Spleen (tissue), 11 donors: ENCODE data around the gene LCP1. TPM values are rescaled to one million over a fixed set of nuclear protein-coding genes. Genes with fewer than 3 reads are reported as not detected.

Source experiments
- DNase-seq: peaks from one replicate; pipeline ENCODE4 v3.0.0-alpha.2; 2020
- H3K27ac ChIP-seq, 8 donors: fragments of 200-600 bp; sonication (generic) in 7 of 8; 1 replicate in 4 of 8; 2 replicates in 4 of 8; pipeline versions ENCODE4 v1.5.0 to v1.8.0; 2016 to 2021; ENCODE audit warnings: inconsistent platforms in 4 of 8, mild to moderate bottlenecking in 4 of 8, moderate library complexity in 1 of 8
- H3K27me3 ChIP-seq, 7 donors: fragments of 200-600 bp; sonication (generic) in 6 of 7; replicated peaks in 1 of 7; 1 replicate in 4 of 7; 2 replicates in 3 of 7; pipeline versions ENCODE4 v1.5.0 to v1.8.0; 2016 to 2021; ENCODE audit warnings: inconsistent platforms in 3 of 7, mild to moderate bottlenecking in 1 of 7
- H3K36me3 ChIP-seq, 6 donors: fragments of 200-600 bp; sonication (generic) in 5 of 6; 1 replicate in 4 of 6; 2 replicates in 2 of 6; pipeline versions ENCODE4 v1.5.0 to v1.8.0; 2016 to 2021; ENCODE audit warnings: inconsistent platforms in 2 of 6
- H3K4me1 ChIP-seq, 6 donors: fragments of 200-600 bp; sonication (generic) in 5 of 6; 1 replicate in 3 of 6; 2 replicates in 3 of 6; pipeline versions ENCODE4 v1.5.0 to v1.8.0; 2016 to 2021; ENCODE audit warnings: inconsistent platforms in 3 of 6
- H3K4me3 ChIP-seq, 8 donors: fragments of 200-600 bp; sonication (generic) in 7 of 8; 1 replicate in 4 of 8; 2 replicates in 4 of 8; pipeline versions ENCODE4 v1.5.0 to v1.8.0; 2016 to 2021; ENCODE audit warnings: inconsistent platforms in 4 of 8, mild to moderate bottlenecking in 4 of 8, moderate library complexity in 2 of 8
- H3K9me3 ChIP-seq, 8 donors: fragments of 200-600 bp; sonication (generic) in 7 of 8; 1 replicate in 4 of 8; 2 replicates in 4 of 8; pipeline versions ENCODE4 v1.5.0 to v1.8.0; 2016 to 2021; ENCODE audit warnings: inconsistent platforms in 4 of 8
- POLR2A ChIP-seq, 3 donors: fragments of 450-650 bp; IDR thresholded peaks; one replicate each; pipeline ENCODE4 v1.5.1; 2017; ENCODE audit warnings: antibody characterized with exemption in 3 of 3, mild to moderate bottlenecking in 1 of 3
- POLR2AphosphoS5 ChIP-seq, 3 donors: sonication (generic); formaldehyde crosslinking; IDR thresholded peaks; one replicate each; pipeline ENCODE4 v1.5.1; 2017; ENCODE audit warnings: antibody characterized with exemption in 3 of 3
- WGBS, 5 donors: extraction: QIAGEN DNeasy Blood & Tissue Kit in 3 of 5; methylation state at CpG; one replicate each; pipeline versions ENCODE4 v1.1.5 to v1.1.7; 2013 to 2018; 5-methylcytosine and 5-hydroxymethylcytosine counted together
- intact Hi-C: fragments of 100-400 bp; cut with DNase I; formaldehyde crosslinking; loops from one replicate; pipeline ENCODE4 v1.15.0; 2023; ENCODE audit warnings: low total_unique reads
- polyA plus RNA-seq, 3 donors: library from polyadenylated mRNA; stranded (reverse); fragments of 200-250 nt; gene quantifications; one replicate each; pipeline ENCODE4 v1.2.1, GENCODE V29; 2013
- total RNA-seq, 7 donors: library from RNA; depleted of rRNA in 3 of 7; stranded (reverse); fragments of >200 nt in 3 of 7; fragmentation: NEBNext Ultra II Directional in 4 of 7; extraction: Animal tissue kit (Norgen Biotek cat#: 25700) in 4 of 7; gene quantifications; one replicate each; pipeline versions ENCODE4 v1.1.0 to v1.2.1, GENCODE V29; 2016 to 2021
- TF ChIP-seq, protein P1 (sequence below), 11 experiments: fragments of 200-600 bp in 7 of 11; fragments of 450-650 bp in 4 of 11; sonication (generic) in 4 of 11; IDR thresholded peaks in 8 of 11; conservative IDR thresholded peaks in 3 of 11; 1 replicate in 7 of 11; 2 replicates in 4 of 11; pipeline versions ENCODE4 v1.4.0 to v1.8.0; 2016 to 2021; ENCODE audit warnings: antibody characterized with exemption in 11 of 11, inconsistent platforms in 4 of 11, mild to moderate bottlenecking in 1 of 11
- donor health status: healthy with polysubstance abuse.
- donor health status: DM: no; HTN: no; CAD: no; lungs with moderate emphysema.
- donor health status: DM: no; HTN: no; CAD: no.
- donor health status: Bipolar disorder and iron deficiency.
- donor health status: healthy.
- donor health status: DM: no; HTN: no; CAD: no.
- donor health status: DM: yes; HTN: yes; CAD: no.

LCP1 gene
- total and polyA plus RNA-seq, 10 donors, result 155 to 968 (median 572) TPM

DNA sequence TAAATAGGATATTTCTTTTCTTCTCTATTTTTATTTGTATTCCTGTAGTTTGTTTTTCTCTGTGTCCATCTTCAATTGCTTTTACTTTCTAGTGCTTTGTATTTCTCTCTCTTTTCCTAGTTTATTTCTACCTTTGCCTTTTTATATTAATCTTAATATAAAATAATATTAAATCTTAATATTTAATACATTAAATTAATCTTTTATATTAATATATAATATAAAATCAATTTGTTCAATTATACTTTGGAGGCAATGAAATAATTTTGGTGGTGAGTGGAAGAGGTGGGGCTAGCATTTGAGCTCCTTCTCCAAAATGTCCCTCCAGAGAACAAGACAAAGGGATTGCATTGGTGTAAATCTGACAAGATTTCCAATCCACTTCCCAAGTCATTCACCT lies 70.8 kb downstream of the LCP1 start:
- intact Hi-C loops, result no loop called here
- H3K9me3 ChIP-seq, result no peaks in the 10 kb centered on the region
- DNase-seq, result no peak

DNA sequence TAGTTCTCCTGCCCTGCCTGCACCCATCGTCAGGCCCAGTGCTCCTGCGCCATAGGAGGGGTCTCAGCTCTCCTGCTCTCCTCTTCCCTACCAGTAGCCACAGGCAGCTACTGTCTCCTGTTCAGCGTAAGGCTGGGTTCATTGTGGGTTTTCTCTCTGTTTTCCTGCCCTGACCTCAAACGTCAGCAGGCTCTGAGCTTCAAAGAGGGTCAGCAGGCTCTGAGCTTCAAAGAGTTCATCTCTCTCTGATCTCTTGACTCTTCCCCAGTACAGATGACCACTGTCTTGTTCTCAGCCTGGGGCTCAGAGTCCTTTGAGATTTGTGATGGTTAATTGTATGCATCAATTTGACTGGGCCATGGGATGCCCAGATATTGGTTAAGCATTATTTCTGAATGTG lies 72.5 kb downstream of the LCP1 start:
- H3K36me3 ChIP-seq, result no peaks in the 10 kb centered on the region
- no peak for DNase-seq
- no peak overlapping the region for H3K27ac ChIP-seq
- 47 to 72% (median 64%) methylated on average over 4 of the region's 4 CpGs for WGBS, 5 donors
- peaks cover 0 to 10% (median 0%) of the 10 kb centered on the region in 6 donors for H3K4me1 ChIP-seq
- intact Hi-C loops, result no loop called here
- TF ChIP-seq, protein P1, sequence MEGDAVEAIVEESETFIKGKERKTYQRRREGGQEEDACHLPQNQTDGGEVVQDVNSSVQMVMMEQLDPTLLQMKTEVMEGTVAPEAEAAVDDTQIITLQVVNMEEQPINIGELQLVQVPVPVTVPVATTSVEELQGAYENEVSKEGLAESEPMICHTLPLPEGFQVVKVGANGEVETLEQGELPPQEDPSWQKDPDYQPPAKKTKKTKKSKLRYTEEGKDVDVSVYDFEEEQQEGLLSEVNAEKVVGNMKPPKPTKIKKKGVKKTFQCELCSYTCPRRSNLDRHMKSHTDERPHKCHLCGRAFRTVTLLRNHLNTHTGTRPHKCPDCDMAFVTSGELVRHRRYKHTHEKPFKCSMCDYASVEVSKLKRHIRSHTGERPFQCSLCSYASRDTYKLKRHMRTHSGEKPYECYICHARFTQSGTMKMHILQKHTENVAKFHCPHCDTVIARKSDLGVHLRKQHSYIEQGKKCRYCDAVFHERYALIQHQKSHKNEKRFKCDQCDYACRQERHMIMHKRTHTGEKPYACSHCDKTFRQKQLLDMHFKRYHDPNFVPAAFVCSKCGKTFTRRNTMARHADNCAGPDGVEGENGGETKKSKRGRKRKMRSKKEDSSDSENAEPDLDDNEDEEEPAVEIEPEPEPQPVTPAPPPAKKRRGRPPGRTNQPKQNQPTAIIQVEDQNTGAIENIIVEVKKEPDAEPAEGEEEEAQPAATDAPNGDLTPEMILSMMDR (IDR thresholded peaks at IDR 0.05 in 8 of 11, conservative IDR thresholded peaks at IDR 0.05 in 3 of 11), result no peak
- peaks cover 0 to 8% (median 0%) of the 10 kb centered on the region in 7 donors for H3K27me3 ChIP-seq
- no peak overlapping the region for H3K4me3 ChIP-seq
- H3K9me3 ChIP-seq, result no peaks in the 10 kb centered on the region

More for the DNA sequence above, 70.8 kb downstream of the LCP1 start:
- H3K36me3 ChIP-seq, result no peaks in the 10 kb centered on the region
- no peak overlapping the region for H3K4me3 ChIP-seq
- no peak overlapping the region for H3K27ac ChIP-seq
- H3K27me3 ChIP-seq, result peaks cover 0 to 8% (median 0%) of the 10 kb centered on the region in 7 donors
- TF ChIP-seq, protein P1 (IDR thresholded peaks at IDR 0.05 in 8 of 11, conservative IDR thresholded peaks at IDR 0.05 in 3 of 11), result no peak
- TF ChIP-seq POLR2AphosphoS5 (IDR thresholded peaks at IDR 0.05) (no peak), POLR2A (IDR thresholded peaks at IDR 0.05) (no peak)
- peaks cover 0 to 10% (median 0%) of the 10 kb centered on the region in 6 donors for H3K4me1 ChIP-seq

GRCh38 chr13:46106839-46107371 lies 75.1 kb downstream of the LCP1 start:
- Histone ChIP-seq H3K4me1 (peaks cover 0 to 13% (median 3%) of the 10 kb centered on the region in 6 donors), H3K27ac (no peak overlapping the region), H3K9me3 (no peaks in the 10 kb centered on the region), H3K4me3 (peak overlapping the region in 1 of 8 donors; percentile 16), H3K27me3 (peaks cover 0 to 6% (median 0%) of the 10 kb centered on the region in 7 donors), H3K36me3 (no peaks in the 10 kb centered on the region)
- 22 to 36% (median 28%) methylated on average over 4 of the region's 4 CpGs for WGBS, 5 donors
- intact Hi-C loops, result no loop called here
- DNase-seq, result no peak
- TF ChIP-seq POLR2AphosphoS5 (IDR thresholded peaks at IDR 0.05) (no peak), POLR2A (IDR thresholded peaks at IDR 0.05) (no peak)
- TF ChIP-seq, protein P1 (IDR thresholded peaks at IDR 0.05 in 8 of 11, conservative IDR thresholded peaks at IDR 0.05 in 3 of 11), result no peak

GRCh38 chr13:46104868-46105267 lies 77.1 kb downstream of the LCP1 start, which contains the start of gene CPB2:
Gene CPB2 (minus strand): TSS chr13:46105033. CDS start chr13:46105009, 24 bp downstream.
- TF ChIP-seq POLR2A (IDR thresholded peaks at IDR 0.05), result no peak
- TF ChIP-seq POLR2AphosphoS5 (IDR thresholded peaks at IDR 0.05), result no peak
- TF ChIP-seq, protein P1 (IDR thresholded peaks at IDR 0.05 in 8 of 11, conservative IDR thresholded peaks at IDR 0.05 in 3 of 11), result no peak
- intact Hi-C loops, result no loop called here
- 85 to 95% (median 93%) methylated on average over 4 of the region's 4 CpGs for WGBS, 5 donors
- peaks cover 0 to 23% (median 9%) of the 10 kb centered on the region in 6 donors for H3K4me1 ChIP-seq
- DNase-seq, result no peak
- no peak within 1 kb of the TSS for H3K4me3 ChIP-seq
- no peak within 1 kb of the TSS for H3K27ac ChIP-seq
- H3K27me3 ChIP-seq, result no peaks in the 10 kb centered on the region
- no peaks in the 10 kb centered on the region for H3K36me3 ChIP-seq
- no peaks in the 10 kb centered on the region for H3K9me3 ChIP-seq
